Suppressor macrophage treated with lipopolysaccharide for 1 hour (primary cell): ENCODE results near the gene TEX44.

ENCODE experiments used
- DNase-seq, 3 donors: peaks; one replicate each; pipeline ENCODE4 v3.0.0-alpha.2; 2020 to 2022

TEX44 gene

GRCh38 chr2:231605607-231606091 lies 13.0 kb downstream of the TEX44 start:
- no peak for DNase-seq

- no peak for DNase-seq
These were observed 14.3 kb downstream of the TEX44 start for GRCh38 chr2:231606941-231607340.

DNA sequence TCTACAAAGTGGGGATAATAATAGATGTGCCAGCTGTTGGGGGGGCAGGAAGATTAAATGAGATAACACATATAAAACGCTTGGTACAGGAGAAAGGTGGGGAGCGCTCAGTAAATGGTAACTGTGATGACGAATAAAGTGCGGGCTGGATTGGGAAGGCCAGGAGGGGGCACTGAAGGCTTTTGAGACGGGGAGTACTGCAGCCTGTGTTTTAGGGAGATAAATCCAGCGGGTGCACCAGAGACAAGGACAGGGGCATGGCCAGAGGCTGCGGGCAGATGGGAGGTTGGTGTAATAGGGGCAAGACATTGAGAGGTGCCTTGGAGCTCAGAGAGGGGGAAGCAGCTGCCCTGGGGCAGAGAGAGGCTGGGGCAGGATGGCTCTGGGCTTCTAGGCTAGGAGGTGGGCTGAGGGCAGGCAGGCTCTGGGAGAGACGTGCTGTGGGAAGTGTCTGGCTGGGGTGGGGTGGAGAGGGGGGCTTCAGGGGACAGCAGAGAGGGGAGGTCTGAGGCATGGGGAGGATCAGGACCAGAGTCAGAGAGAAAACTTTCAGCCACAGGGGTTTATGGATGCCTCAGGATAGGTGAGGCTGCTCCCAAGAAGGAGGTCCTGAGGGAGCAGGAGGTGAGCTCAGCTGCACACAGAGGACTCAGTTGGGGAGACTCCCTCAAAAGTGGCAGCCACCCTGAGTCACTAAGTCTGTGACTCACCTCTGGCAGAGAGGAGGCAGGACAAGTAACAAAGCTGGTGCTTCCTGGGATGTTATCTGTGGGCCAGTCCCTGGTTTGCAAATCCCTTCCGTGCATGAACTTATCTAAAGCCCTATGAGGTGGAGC lies 18.8 kb downstream of the TEX44 start:
- peak; percentile 85 to 94 (median 91) for DNase-seq

- DNase-seq = no peak
These were observed 19.4 kb downstream of the TEX44 start for GRCh38 chr2:231612109-231612455.

DNA sequence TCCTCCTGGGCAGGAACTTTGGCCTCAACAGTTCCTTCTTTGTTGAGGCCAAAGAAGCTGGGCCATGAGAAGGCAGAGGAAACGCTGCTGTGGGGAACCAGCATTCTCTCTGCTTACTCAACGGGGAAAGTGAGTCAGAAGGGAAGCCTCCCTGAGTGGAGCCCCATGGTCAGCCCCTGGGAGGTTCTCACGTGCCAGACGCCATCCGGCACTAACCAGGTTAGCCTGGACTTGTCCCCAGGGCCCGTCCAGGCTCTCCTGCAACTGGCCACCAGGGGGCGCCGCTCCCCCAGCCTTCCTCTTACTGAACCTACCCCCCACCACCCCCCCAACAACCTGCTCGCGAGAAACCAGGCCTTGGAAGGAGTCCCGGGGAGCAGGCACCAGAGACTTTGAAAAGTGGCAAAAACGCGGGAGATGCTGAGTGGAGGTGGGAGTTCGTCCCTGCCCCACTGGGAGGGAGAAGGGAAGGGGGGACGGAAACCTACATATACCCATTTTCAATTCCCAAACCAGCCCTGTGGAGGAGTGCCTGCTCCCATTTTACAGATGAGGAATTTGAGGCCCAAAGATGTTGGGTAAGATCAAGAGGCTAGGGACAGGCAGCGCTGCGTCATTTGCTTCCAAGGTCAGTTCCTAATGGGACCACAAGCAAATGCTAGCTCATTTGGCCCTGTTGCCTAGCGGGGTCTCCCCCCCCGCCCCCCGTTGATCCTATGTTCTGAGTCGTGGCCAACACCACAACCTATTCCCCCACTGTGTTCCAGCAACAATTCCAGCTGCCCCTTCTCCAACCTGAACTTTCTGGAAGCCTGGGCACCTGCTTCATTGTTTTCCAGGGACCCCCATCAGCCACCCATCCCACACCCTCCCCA lies 20.0 kb downstream of the TEX44 start:
- peak; percentile 94 to 98 (median 96) for DNase-seq

GRCh38 chr2:231613331-231613662 lies 20.6 kb downstream of the TEX44 start:
- DNase-seq = peak; percentile 38 to 54 (median 42)

GRCh38 chr2:231613663-231614558 lies 21.2 kb downstream of the TEX44 start:
- peak; percentile 90 to 95 (median 91) for DNase-seq

DNA sequence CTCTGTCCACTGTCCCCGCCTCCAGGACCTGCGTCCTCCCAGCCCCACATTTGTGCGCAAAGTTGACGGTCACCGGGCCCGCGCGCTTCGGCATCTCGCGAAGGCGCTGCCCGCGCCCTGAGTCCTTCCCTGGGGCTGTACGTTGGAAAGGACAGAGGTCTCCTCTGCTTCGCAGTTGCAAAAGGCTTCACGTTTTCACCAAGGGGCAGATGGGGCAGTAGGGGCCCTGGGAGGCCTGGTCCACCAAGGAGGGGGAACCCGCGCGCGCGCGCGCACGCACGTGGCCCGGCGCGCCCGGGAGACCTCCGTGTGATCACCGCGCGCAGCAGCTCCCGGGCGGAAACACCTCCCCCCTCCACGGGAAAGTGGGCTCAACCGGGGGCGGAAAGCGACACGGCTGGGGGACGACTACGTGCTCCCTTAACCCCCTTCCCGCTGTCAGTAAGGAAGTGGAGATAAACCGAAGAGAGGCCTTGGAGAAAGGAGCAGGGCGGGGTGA lies 21.9 kb downstream of the TEX44 start:
- no peak for DNase-seq

- DNase-seq = no peak
These were observed 22.5 kb downstream of the TEX44 start for GRCh38 chr2:231615058-231615671.

- no peak for DNase-seq
These were observed 23.6 kb downstream of the TEX44 start for GRCh38 chr2:231616296-231616695.

DNA sequence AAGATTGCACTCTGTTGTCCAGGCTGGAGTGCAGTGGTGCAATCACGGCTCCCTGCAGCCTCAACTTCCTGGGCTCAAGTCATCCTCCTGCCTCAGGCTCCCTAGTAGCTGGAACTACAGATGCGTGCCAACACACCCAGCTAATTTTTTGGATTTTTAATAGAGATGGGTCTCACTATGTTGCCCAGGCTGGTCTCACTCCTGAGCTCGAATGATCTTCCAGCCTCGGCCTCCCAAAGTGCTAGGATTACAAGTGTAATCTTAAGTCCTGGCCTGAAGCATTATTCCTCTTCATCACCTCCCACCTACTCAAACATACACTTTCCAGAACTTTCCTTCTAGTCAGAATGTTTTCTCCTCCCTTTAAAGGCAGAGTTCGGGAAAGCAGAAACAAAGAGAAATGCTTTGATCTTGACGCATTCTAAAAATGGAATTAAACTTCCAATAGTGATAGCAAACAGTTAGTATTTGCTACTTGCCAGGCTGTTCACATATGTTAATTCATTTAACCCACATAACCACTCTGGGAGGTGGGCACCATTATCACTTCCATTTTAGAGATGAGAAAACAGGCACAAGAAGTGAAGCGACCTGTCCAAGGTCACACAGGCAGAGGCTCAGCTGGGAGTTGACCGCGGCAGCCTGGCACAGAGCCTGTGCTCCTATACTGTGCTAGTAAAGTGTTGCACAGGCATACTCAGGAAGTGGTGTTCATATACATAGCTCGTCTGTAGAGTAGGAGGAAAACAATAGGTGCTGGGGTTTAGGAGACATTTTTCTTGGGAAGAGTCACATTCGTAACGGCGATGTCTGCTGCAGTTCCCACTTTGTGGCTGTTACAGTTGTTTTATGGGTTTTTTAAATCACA lies 24.6 kb downstream of the TEX44 start:
- no peak for DNase-seq

DNA sequence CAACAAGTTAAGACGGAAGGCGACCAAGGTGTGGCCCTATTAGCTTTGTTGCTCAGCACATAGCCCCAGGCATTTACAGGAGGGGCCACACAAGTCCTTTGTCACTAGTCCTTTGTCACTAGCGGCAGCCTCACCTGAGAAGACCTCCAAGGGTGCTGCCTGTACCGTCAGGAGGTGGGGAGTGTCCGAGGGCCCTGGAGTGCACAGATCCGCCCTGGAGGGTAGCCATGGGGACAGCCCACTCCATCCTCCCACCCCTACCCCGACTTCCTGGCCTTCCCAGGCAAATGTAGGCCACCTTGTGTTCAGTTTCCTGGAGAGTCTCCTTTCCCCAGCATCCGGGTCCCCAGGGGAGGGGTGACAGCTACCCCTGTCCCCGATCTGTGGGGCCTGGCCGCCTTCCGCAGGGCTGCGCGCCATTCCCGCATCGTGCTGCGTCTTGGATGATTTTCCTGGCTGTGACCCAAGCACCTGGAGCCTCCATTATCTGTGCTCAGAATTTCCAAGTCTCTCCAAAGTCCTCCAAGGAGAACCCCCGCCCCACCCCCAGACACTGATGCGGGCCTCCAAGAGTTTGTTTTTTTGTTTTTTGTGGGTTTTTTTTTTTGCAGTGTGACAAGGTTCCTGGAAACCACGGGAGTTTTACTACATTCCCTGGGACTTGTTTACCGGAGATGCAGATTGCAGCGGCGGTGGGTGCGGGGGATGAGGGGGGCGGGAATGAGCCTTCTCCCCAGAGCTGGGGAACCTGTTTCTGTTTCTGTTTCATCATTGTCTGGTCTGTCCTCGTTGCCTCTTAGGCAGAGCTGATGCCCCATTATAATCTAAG lies 28.6 kb downstream of the TEX44 start:
- DNase-seq = peak; percentile 32 to 78 (median 72)

- no peak for DNase-seq
These were observed 30.3 kb downstream of the TEX44 start for GRCh38 chr2:231622963-231623362.

DNA sequence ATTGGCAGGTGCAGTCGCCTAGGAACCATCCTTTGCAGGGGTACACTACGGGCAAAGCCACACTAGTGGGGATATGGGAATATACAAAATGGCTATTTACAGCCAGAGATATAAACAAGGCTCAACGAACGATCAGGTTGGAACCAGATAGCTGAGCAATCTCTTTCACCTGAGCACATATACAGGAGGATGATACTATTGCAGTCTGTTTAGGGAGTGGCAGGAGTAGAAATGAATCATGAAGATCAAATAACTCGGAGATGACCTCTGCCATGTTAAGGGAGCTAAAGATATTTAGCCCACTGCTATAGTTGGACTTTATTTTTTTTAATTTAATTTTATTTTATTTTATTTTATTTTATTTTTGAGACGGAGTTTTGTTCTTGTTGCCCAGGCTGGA lies 33.8 kb downstream of the TEX44 start:
- DNase-seq = no peak

DNA sequence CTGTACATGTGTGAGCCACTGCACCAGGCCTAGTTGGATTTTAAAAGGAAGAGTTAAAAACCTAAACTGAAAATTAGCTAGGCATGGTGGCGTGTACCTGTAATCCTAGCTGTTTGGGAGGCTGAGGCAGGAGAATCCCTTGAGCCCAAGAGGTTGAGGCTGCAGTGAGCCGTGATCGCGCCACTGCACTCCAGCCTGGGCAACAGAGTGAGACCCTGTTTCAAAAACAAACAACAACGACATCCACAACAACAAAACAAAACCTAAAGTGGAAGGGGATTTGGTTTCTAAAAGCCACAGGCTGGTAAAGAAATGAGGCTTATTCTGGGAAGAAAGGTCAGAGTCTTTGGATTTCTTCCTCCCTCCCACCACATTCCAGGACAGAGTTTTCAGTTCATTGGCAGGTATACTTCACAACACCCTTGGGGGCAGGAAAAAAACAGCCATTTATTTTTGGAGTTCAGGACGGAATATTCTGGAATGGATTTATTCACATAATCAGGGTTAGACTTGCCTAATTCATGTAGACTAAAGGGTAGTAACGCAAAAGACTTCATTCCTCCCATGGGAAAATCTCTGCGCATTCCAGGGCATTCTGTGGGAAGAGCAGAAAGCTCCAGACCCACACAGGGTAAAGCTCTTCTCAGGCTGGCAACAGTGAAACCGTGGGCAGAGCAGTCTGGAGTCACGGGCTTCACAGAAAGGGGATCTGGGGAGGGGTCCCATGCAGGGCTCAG lies 34.9 kb downstream of the TEX44 start:
- DNase-seq = no peak

DNA sequence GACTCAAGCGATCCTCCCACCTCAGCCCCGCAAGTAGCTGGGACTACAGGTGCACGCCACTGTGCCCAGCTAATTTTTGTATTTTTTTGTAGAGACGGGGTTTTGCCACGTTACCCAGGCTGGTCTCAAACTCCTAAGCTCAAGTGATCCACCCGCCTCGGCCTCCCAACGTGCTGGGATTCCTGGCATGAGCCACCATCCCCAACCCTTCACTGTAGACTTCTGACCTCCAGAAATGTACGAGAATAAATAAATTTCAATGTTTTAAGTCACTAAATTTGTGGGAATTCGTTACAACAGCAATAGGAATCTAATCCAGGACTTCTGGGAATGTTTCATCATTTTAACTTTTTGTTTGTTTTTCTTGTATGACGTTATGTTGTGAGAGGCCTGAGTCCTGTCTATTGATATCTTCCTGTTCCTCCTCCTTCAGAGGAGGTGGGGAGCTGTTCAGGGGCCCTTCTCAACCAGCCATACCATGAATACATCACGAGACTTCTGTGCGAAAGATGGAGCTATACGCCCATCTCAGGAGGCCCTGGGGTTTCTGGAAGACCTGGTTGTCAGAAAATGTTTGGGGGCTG lies 40.0 kb downstream of the TEX44 start:
- no peak for DNase-seq

DNA sequence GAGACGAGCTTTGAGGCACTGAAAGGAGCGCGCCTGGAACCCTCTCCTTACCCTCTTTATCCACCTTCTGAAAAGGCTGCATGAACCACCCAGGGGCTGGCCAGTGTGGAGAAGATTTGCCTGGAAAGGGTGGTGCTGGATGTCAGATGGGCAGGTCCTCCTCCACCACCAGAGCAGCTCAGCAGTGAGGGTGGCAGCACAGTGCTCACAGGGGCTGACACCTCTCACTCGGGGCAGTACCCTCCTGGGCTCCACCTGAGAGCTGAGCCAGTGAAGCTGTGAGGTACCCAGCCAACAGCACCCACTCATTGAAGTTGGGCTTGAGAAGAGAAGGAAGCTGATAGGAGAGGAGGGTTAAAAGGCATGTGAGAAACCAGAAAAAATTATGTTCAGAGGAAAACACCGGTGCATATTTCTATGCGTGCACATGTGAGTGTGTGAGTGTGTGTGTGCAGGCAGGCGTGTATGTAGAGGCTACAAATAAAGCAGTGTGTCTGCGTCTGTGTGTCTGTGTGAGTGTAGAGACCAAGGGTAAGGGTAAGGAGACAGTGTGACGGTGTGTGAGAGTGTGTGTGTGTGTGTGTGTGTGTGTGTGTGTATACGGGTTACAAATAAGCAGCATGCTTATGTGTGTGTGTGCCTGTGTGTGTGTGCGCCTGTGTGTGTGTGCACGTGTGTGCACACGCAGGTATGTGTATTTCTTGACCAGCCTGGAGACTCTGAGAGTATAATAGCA lies 40.7 kb downstream of the TEX44 start:
- DNase-seq = no peak

DNA sequence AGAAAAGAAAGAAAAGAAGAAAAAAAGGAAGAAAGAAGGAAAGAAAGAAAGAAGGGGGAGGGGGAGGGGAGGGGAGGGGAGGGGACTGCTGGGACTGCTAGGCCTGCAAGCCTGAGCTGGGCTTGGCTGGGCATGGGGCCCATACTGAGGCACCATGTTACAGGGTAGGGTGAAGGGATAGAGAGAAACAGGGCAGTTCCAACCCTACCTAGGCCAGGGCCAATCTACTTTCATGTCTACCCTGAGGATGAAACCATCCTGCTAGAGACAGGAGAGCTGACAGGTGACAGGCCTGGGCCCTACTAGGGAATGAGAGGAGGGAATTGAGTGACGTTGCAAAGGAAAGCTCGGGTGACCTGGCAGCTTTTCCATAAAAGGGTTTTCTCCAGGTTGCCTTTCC lies 41.7 kb downstream of the TEX44 start:
- no peak for DNase-seq
